ENCODE results near the gene SWT1. TPM values are rescaled to one million over a fixed set of nuclear protein-coding genes. Genes with fewer than 3 reads are reported as not detected.

The SWT1 gene
- total and polyA plus RNA-seq, 12 donors: 1.4 to 7.9 (median 6.0) TPM

GRCh38 chr1:185334182-185334581 is 177.2 kb downstream of the SWT1 start:
- no peak overlapping the region for H3K4me3 ChIP-seq
- no peak for ATAC-seq
- no peaks in the 10 kb centered on the region for H3K9me3 ChIP-seq
- no peak for DNase-seq
- peak overlapping the region in 1 of 10 donors; percentile 5 for H3K27ac ChIP-seq
- intact Hi-C loops (cut with DNase I): no loop called here
- 50 to 58% methylated on average over 4 of the region's 4 CpGs for WGBS, 2 donors
- no peaks in the 10 kb centered on the region for H3K27me3 ChIP-seq
- TF ChIP-seq, protein P1, sequence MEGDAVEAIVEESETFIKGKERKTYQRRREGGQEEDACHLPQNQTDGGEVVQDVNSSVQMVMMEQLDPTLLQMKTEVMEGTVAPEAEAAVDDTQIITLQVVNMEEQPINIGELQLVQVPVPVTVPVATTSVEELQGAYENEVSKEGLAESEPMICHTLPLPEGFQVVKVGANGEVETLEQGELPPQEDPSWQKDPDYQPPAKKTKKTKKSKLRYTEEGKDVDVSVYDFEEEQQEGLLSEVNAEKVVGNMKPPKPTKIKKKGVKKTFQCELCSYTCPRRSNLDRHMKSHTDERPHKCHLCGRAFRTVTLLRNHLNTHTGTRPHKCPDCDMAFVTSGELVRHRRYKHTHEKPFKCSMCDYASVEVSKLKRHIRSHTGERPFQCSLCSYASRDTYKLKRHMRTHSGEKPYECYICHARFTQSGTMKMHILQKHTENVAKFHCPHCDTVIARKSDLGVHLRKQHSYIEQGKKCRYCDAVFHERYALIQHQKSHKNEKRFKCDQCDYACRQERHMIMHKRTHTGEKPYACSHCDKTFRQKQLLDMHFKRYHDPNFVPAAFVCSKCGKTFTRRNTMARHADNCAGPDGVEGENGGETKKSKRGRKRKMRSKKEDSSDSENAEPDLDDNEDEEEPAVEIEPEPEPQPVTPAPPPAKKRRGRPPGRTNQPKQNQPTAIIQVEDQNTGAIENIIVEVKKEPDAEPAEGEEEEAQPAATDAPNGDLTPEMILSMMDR (IDR thresholded peaks at IDR 0.05): no peak
- H3K4me1 ChIP-seq: peaks cover 0 to 29% (median 0%) of the 10 kb centered on the region in 9 donors
- no peaks in the 10 kb centered on the region for H3K36me3 ChIP-seq

- intact Hi-C loops (cut with DNase I): no loop called here
- WGBS, 2 donors: 88 to 94% methylated on average over 4 of the region's 4 CpGs
- Histone ChIP-seq H3K9me3 (no peaks in the 10 kb centered on the region), H3K27me3 (no peaks in the 10 kb centered on the region), H3K36me3 (no peaks in the 10 kb centered on the region), H3K4me1 (peaks cover 0 to 43% (median 0%) of the 10 kb centered on the region in 9 donors), H3K4me3 (no peak overlapping the region), H3K27ac (peak overlapping the region in 2 of 10 donors; percentile 19 to 87)
- TF ChIP-seq, protein P1 (IDR thresholded peaks at IDR 0.05): no peak
- DNase-seq: no peak
- ATAC-seq: peak in 3 of 8 donors; percentile 57 to 70 (median 64)
Observed at GRCh38 chr1:185337246-185337645, 180.3 kb downstream of the SWT1 start.

GRCh38 chr1:185338719-185339622 is 182.0 kb downstream of the SWT1 start:
- Histone ChIP-seq H3K27ac (peak overlapping the region in 6 of 10 donors; percentile 10 to 87 (median 36)), H3K9me3 (no peaks in the 10 kb centered on the region), H3K4me3 (no peak overlapping the region), H3K27me3 (no peaks in the 10 kb centered on the region), H3K4me1 (peaks cover 0 to 43% (median 0%) of the 10 kb centered on the region in 9 donors), H3K36me3 (no peaks in the 10 kb centered on the region)
- WGBS, 2 donors: 75 to 77% methylated on average over 8 of the region's 8 CpGs
- TF ChIP-seq, protein P1 (IDR thresholded peaks at IDR 0.05): no peak
- DNase-seq: peak in 1 of 2 donors; percentile 17
- ATAC-seq: peak in 7 of 8 donors; percentile 62 to 89 (median 74)
- intact Hi-C loops (cut with DNase I): no loop called here

DNA sequence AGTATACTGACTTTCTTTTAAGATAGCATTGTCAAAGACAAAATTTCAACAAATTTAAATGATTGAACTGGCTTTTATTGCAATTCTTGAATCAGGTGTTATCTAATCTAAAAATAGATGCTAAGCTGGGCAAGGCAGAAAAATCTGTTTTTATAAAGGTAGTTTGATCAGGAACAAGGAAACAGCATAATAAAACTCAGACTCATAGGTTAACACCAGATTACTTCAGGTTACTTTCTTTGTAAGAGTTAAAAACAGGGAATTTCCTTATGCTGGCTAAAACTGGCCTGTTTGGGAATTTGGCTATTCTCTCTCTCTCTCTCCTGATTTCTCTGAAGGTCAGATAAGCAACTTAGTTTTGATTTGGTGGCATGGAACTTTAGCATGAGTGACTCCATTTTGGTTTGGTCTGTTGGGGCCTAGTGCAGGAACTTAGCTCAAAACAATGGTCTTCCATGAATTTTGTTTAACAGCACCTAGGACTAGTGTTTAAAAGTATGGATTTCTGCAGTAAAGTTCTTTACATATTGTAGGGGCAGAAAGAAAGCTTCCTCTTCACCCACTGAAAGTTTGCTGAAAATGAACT is 184.3 kb downstream of the SWT1 start:
- intact Hi-C loops (cut with DNase I): no loop called here
- H3K36me3 ChIP-seq: no peaks in the 10 kb centered on the region
- DNase-seq: no peak
- peaks cover 0 to 48% (median 0%) of the 10 kb centered on the region in 9 donors for H3K4me1 ChIP-seq
- ATAC-seq: no peak
- no peaks in the 10 kb centered on the region for H3K27me3 ChIP-seq
- TF ChIP-seq, protein P1 (IDR thresholded peaks at IDR 0.05): no peak
- H3K9me3 ChIP-seq: no peaks in the 10 kb centered on the region
- H3K27ac ChIP-seq: no peak overlapping the region
- no peak overlapping the region for H3K4me3 ChIP-seq

Other genes starting within 250 kb of the SWT1 start
- gene NIBAN1, start 182.7 kb upstream of the SWT1 start, total RNA-seq: 100 to 1,000 TPM; 256 to 601 (median 442) TPM
- 10 to 100 TPM; 46.6 to 63.1 TPM for gene NIBAN1, start 182.7 kb upstream of the SWT1 start, polyA plus RNA-seq
- gene RNF2, start 111.6 kb upstream of the SWT1 start, total RNA-seq: 10 to 100 TPM in 9 of 10 donors, 1 to 10 TPM in 1; 9.9 to 16.7 (median 14.0) TPM
- gene RNF2, start 111.6 kb upstream of the SWT1 start, polyA plus RNA-seq: 1 to 10 TPM; 2.3 to 5.3 TPM
- gene TRMT1L, start 214 bp upstream of the SWT1 start, total RNA-seq: 10 to 100 TPM; 19.2 to 34.1 (median 26.7) TPM
- 1 to 10 TPM; 6.8 to 9.7 TPM for gene TRMT1L, start 214 bp upstream of the SWT1 start, polyA plus RNA-seq
- 100 to 1,000 TPM in 1 of 10 donors, 10 to 100 TPM in 9; 44.7 to 132 (median 66.7) TPM for gene IVNS1ABP, start 160.1 kb downstream of the SWT1 start, total RNA-seq
- 10 to 100 TPM; 26.0 to 30.4 TPM for gene IVNS1ABP, start 160.1 kb downstream of the SWT1 start, polyA plus RNA-seq